Loucy (cell line): ENCODE results near the gene PAM16.

Experiments
- CTCF ChIP-seq: fragments of 200-600 bp; sonication (generic); conservative IDR thresholded peaks from 2 replicates; pipeline ENCODE4 v1.5.1; 2014; ENCODE audit warnings: mild to moderate bottlenecking, antibody characterized with exemption, low read length
- EZH2phosphoT487 ChIP-seq: fragments of 200-600 bp; IDR thresholded peaks from 2 replicates; pipeline ENCODE4 v1.6.1; 2018; ENCODE audit warnings: antibody characterized with exemption, mild to moderate bottlenecking, moderate library complexity, borderline replicate concordance

DNA sequence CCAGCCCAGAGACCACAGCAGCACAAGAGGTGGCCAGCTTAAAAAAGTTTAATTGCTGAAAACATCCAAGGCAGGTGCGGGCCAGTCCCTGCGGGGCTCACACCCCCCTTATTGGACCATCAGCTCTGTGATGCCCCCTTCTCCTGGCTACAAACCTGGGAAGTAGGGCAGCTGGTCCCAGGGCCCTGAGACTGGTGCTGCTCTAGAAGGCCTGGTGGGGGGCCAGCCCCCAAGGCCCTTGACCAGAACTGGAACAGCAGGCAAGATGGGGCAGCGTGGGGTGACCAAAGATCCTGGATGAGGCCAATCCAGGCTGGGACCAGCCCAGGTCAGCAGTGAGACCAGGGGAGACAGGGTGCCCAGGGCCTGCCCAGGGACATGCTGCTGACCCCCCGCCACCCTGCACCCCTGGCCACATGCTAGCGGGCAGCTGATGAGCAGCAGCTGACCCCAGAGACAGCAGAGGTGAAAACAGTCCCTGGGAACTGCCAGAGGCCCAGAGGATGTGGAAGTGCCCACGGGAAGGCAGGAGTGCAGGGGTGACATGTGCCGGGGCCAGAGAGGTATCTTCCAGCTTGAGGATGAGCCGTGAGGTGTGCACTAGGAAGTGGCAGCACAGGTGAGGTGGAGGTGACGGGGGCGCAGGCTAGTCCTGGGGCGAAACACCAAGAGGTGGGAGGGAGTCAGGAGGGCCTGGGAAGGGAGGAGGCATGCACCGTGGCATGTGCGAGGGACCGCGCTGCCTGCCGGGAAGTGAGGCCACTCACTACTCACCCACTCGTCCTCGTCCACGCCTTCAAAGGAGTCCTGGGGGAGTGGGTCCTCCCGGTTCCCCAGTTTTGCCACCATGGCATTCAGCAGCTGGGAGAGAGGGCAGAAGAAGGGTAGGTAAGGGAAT lies 3.6 kb upstream of the PAM16 start:
- TF ChIP-seq CTCF (no peak), EZH2phosphoT487 (no peak)
